K562 (cell line): ENCODE measurements around the gene MVK. TPM values are rescaled to one million over a fixed set of nuclear protein-coding genes. Genes with fewer than 3 reads are reported as not detected.

ENCODE experiments used
- POLR2G ChIP-seq: fragments of 200-400 bp; formaldehyde crosslinking; IDR thresholded peaks from 2 replicates; pipeline ENCODE4 v1.6.1; 2017; ENCODE audit warnings: low read depth, mild to moderate bottlenecking, antibody characterized with exemption, low read length, moderate library complexity
- ZNF354B ChIP-seq: fragments of 250-450 bp; sonication (Bioruptor Pico); IDR thresholded peaks from 2 replicates; pipeline ENCODE4 v1.4.0; 2020
- polyA plus RNA-seq, 8 experiments: library from polyadenylated mRNA; depleted of rRNA in 4 of 8; stranded (reverse) in 5 of 8; unstranded in 3 of 8; fragments of >200 nt; fragmentation: Nextera tagmentation in 2 of 8; fragmentation: Illumina TruSeq in 1 of 8; extraction: Ambion mirVana in 2 of 8; extraction: Trizol in 1 of 8; gene quantifications; 2 replicates each; pipeline versions ENCODE4 v1.2.1 to v1.2.3, GENCODE V29; 2011 to 2014; ENCODE audit warnings: inconsistent platforms in 1 of 8, missing spikeins in 1 of 8
- total RNA-seq, 7 experiments: library from RNA; depleted of rRNA in 6 of 7; stranded (reverse); fragments of >200 nt in 6 of 7; fragmentation: Illumina TruSeq in 2 of 7; extraction: Trizol in 2 of 7; gene quantifications; 2 replicates each; pipeline versions ENCODE4 v1.2.1 to v1.2.3, GENCODE V29; 2011 to 2021; ENCODE audit warnings: low replicate concordance in 1 of 7
- TF ChIP-seq, protein P1 (sequence below): sonication (generic); formaldehyde crosslinking; IDR thresholded peaks from 2 replicates; pipeline ENCODE4 v1.8.0; 2023; ENCODE audit warnings: missing genetic modification reagents, mild to moderate bottlenecking, borderline replicate concordance

MVK gene
- total and polyA plus RNA-seq, 9 of the 15 experiments (the other 6 are each of a cell fraction or from before 2014, with no cell fraction given), result 0.41 to 33.6 (median 18.8) TPM

GRCh38 chr12:109594556-109595317, 21.1 kb downstream of the MVK start (continued):
- TF ChIP-seq, protein P1, sequence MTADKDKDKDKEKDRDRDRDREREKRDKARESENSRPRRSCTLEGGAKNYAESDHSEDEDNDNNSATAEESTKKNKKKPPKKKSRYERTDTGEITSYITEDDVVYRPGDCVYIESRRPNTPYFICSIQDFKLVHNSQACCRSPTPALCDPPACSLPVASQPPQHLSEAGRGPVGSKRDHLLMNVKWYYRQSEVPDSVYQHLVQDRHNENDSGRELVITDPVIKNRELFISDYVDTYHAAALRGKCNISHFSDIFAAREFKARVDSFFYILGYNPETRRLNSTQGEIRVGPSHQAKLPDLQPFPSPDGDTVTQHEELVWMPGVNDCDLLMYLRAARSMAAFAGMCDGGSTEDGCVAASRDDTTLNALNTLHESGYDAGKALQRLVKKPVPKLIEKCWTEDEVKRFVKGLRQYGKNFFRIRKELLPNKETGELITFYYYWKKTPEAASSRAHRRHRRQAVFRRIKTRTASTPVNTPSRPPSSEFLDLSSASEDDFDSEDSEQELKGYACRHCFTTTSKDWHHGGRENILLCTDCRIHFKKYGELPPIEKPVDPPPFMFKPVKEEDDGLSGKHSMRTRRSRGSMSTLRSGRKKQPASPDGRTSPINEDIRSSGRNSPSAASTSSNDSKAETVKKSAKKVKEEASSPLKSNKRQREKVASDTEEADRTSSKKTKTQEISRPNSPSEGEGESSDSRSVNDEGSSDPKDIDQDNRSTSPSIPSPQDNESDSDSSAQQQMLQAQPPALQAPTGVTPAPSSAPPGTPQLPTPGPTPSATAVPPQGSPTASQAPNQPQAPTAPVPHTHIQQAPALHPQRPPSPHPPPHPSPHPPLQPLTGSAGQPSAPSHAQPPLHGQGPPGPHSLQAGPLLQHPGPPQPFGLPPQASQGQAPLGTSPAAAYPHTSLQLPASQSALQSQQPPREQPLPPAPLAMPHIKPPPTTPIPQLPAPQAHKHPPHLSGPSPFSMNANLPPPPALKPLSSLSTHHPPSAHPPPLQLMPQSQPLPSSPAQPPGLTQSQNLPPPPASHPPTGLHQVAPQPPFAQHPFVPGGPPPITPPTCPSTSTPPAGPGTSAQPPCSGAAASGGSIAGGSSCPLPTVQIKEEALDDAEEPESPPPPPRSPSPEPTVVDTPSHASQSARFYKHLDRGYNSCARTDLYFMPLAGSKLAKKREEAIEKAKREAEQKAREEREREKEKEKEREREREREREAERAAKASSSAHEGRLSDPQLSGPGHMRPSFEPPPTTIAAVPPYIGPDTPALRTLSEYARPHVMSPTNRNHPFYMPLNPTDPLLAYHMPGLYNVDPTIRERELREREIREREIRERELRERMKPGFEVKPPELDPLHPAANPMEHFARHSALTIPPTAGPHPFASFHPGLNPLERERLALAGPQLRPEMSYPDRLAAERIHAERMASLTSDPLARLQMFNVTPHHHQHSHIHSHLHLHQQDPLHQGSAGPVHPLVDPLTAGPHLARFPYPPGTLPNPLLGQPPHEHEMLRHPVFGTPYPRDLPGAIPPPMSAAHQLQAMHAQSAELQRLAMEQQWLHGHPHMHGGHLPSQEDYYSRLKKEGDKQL (CRISPR knock-in tag), result no peak
- TF ChIP-seq ZNF354B (CRISPR knock-in tag) (no peak), POLR2G (peak; percentile 60)
